Measurements from ENCODE around the gene UMOD.

DNA sequence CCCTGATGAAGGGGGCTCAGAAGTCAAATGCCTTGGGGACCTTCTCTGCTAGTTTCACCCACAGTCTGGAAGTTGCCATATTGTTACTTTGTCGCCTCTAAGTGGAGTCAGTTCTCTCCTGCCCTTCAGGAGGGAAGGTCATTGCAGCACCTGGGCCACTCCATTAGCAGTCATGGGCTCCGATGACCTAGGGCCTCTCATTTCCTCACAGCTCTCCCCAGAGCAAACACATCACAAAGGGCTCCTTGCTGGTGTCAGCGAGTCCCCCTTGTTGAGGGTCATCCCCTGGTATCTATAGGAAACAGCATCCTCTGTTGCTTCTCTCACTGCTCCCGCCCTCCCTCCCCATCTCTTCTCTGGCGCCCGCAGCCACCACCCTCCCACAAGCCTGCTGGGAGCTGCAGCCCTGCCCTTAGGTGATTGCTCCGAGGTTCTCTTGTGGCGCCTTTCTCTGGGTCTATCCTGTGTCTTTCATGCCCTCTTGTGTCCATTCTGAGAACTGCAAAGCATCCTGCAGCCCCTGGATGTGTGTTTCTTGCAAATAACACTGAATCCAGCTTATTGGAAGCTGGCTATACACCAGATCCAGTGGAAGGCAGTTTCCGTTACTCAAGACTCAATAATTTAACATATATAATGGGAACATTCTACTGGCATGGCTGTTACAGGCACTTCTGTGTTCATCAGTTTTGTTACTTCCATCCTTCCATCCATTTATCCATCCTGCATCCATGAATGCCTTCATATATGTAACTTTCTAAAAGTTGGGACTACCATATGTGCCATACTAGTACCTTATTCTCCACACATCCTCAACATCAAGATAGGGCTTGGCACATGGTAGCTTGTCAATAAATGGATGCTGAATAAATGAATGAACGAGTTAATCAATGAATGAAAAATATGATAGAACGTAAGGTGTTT, 30.9 kb upstream of the UMOD start:
- TF ChIP-seq, protein P1, sequence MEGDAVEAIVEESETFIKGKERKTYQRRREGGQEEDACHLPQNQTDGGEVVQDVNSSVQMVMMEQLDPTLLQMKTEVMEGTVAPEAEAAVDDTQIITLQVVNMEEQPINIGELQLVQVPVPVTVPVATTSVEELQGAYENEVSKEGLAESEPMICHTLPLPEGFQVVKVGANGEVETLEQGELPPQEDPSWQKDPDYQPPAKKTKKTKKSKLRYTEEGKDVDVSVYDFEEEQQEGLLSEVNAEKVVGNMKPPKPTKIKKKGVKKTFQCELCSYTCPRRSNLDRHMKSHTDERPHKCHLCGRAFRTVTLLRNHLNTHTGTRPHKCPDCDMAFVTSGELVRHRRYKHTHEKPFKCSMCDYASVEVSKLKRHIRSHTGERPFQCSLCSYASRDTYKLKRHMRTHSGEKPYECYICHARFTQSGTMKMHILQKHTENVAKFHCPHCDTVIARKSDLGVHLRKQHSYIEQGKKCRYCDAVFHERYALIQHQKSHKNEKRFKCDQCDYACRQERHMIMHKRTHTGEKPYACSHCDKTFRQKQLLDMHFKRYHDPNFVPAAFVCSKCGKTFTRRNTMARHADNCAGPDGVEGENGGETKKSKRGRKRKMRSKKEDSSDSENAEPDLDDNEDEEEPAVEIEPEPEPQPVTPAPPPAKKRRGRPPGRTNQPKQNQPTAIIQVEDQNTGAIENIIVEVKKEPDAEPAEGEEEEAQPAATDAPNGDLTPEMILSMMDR (IDR thresholded peaks at IDR 0.05 in 2 of 3, conservative IDR thresholded peaks at IDR 0.05 in 1 of 3; ENCODE audit: insufficient read depth in 2 of 3, low read depth in 1 of 3, low read length in 3 of 3) = peak; percentile 80 to 89 (median 83)
- no peak for TF ChIP-seq ETS2 (tag; IDR thresholded peaks at IDR 0.05; ENCODE audit: borderline replicate concordance, poor library complexity, severe bottlenecking)
- TF ChIP-seq ZBTB7A (IDR thresholded peaks at IDR 0.05; ENCODE audit: borderline replicate concordance, control insufficient read depth, low read depth, low read length) = no peak
- no peak for TF ChIP-seq HNRNPK (IDR thresholded peaks at IDR 0.05; ENCODE audit: low read depth, low read length, poor library complexity, severe bottlenecking)
- TF ChIP-seq, protein P2, sequence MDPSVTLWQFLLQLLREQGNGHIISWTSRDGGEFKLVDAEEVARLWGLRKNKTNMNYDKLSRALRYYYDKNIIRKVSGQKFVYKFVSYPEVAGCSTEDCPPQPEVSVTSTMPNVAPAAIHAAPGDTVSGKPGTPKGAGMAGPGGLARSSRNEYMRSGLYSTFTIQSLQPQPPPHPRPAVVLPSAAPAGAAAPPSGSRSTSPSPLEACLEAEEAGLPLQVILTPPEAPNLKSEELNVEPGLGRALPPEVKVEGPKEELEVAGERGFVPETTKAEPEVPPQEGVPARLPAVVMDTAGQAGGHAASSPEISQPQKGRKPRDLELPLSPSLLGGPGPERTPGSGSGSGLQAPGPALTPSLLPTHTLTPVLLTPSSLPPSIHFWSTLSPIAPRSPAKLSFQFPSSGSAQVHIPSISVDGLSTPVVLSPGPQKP (CRISPR knock-in tag; IDR thresholded peaks at IDR 0.05) = no peak
- TF ChIP-seq, protein P3, sequence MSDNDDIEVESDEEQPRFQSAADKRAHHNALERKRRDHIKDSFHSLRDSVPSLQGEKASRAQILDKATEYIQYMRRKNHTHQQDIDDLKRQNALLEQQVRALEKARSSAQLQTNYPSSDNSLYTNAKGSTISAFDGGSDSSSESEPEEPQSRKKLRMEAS (CRISPR knock-in tag; IDR thresholded peaks at IDR 0.05) = no peak
- TF ChIP-seq EZH2 (IDR thresholded peaks at IDR 0.05; ENCODE audit: borderline replicate concordance, low read depth, low read length) = no peak
- no peak for TF ChIP-seq ZSCAN29 (IDR thresholded peaks at IDR 0.05)
- no peak for TF ChIP-seq HDGF (IDR thresholded peaks at IDR 0.05)
- TF ChIP-seq MAZ (CRISPR knock-in tag; conservative IDR thresholded peaks at IDR 0.05 in 1 of 2, IDR thresholded peaks at IDR 0.05 in 1 of 2) = 0 out of 4 replicates have a peak, but pooled peaks of 1 of the 2 experiments have one; percentile 16
- TF ChIP-seq POLR2A (conservative IDR thresholded peaks at IDR 0.05) = no peak
